ENCODE measurements around the gene OAF. TPM values are rescaled to one million over a fixed set of nuclear protein-coding genes. Genes with fewer than 3 reads are reported as not detected.
"Not testable (repeated sequence)": the region's sequence is repeated elsewhere in the genome, so short reads cannot be mapped to it uniquely, and the experiment has no call there.

The OAF gene
- total RNA-seq, 4 donors from 2014 or later = 30.0 to 100 (median 42.4) TPM

DNA sequence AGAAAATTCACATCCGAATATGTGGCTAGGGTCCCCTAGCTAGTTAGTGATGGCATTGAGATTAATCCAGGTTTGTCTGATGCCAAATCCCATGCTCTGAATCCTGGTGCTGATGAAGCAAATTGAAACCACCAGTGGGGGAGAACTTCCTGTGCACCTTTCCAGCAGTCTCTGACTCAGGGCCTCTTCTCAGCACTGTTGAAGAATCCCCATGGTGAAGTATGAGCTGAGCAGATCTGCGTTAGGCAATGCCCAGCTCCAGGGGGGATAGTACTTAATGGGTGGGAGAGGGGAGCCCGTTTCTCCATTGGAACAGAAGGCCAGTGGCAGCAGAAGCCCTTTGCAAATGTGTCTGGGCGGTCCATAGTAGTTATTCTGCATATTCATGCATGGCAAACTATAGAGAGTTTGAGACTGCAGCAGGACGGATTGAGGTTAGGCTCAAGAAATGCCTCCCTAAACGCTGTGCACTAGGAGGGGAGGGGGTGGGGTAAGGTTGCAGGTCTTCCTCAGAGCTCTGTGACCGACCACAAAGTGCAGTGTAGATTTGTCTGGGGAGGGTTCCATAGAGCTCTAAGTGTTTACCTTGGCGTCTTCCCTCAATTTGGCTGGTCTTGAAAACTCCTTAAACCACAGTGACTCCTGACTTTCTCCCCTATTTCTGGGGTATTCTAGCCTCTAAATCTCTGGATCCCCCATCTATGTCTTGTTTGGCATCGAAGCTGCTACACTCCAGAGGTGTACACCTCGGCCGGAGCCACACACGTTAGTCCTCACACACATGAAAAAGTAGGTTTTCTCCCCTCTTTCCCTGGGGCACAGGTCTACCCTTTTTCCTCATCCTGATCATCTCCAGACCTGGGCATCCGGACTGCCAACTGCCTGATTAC, 33.9 kb downstream of the OAF start:
- ATAC-seq = no peak
- peaks cover 72% of the 10 kb centered on the region for H3K27me3 ChIP-seq
- H3K27ac ChIP-seq = no peak overlapping the region
- H3K4me3 ChIP-seq = no peak overlapping the region
- H3K4me1 ChIP-seq = peaks cover 0 to 8% (median 4%) of the 10 kb centered on the region in 3 donors
- WGBS, 2 donors (ENCODE audit: low coverage in 1 of 2) = 58 to 64% methylated on average over 2 to 7 of the region's 13 CpGs
- H3K9me3 ChIP-seq = no peaks in the 10 kb centered on the region
- no peaks in the 10 kb centered on the region for H3K36me3 ChIP-seq
- TF ChIP-seq POLR2AphosphoS5 (IDR thresholded peaks at IDR 0.05) (no peak), EP300 (IDR thresholded peaks at IDR 0.05) (no peak), POLR2A (IDR thresholded peaks at IDR 0.05) (no peak)
- TF ChIP-seq, protein P1, sequence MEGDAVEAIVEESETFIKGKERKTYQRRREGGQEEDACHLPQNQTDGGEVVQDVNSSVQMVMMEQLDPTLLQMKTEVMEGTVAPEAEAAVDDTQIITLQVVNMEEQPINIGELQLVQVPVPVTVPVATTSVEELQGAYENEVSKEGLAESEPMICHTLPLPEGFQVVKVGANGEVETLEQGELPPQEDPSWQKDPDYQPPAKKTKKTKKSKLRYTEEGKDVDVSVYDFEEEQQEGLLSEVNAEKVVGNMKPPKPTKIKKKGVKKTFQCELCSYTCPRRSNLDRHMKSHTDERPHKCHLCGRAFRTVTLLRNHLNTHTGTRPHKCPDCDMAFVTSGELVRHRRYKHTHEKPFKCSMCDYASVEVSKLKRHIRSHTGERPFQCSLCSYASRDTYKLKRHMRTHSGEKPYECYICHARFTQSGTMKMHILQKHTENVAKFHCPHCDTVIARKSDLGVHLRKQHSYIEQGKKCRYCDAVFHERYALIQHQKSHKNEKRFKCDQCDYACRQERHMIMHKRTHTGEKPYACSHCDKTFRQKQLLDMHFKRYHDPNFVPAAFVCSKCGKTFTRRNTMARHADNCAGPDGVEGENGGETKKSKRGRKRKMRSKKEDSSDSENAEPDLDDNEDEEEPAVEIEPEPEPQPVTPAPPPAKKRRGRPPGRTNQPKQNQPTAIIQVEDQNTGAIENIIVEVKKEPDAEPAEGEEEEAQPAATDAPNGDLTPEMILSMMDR (IDR thresholded peaks at IDR 0.05) = no peak

DNA sequence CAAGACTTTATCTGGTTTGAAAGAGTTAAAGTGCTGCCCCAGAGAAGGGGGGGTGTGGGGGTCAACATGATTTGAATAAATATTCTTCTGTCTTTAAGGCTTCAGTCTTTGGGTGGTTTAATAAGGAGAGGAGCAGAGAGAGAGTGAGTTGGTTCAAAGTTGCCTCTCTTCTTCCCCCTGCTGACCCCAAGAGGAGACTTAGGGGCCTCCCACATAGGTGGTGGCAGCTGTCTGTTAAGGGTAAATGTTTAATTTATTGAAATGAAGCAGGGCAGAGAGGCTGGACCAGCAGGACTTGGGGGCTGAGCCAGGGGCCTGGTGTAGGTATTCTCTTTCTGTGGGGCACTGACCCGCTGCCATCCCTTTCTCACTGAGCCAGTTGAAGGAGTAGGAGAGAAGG, 34.6 kb downstream of the OAF start:
- TF ChIP-seq, protein P1 (IDR thresholded peaks at IDR 0.05) = no peak
- TF ChIP-seq EP300 (IDR thresholded peaks at IDR 0.05) (no peak), POLR2A (IDR thresholded peaks at IDR 0.05) (no peak), POLR2AphosphoS5 (IDR thresholded peaks at IDR 0.05) (no peak)
- H3K27ac ChIP-seq = no peak overlapping the region
- H3K36me3 ChIP-seq = no peaks in the 10 kb centered on the region
- no peak for ATAC-seq
- no peak overlapping the region for H3K4me3 ChIP-seq
- WGBS, 2 donors (ENCODE audit: low coverage in 1 of 2) = 80% methylated on average over 1 of the region's 1 CpG; no CpG with 5 or more reads in 1 of the 2 donors
- H3K27me3 ChIP-seq = peaks cover 72% of the 10 kb centered on the region
- peaks cover 0 to under 1% (median 0%) of the 10 kb centered on the region in 3 donors for H3K4me1 ChIP-seq
- H3K9me3 ChIP-seq = no peaks in the 10 kb centered on the region

DNA sequence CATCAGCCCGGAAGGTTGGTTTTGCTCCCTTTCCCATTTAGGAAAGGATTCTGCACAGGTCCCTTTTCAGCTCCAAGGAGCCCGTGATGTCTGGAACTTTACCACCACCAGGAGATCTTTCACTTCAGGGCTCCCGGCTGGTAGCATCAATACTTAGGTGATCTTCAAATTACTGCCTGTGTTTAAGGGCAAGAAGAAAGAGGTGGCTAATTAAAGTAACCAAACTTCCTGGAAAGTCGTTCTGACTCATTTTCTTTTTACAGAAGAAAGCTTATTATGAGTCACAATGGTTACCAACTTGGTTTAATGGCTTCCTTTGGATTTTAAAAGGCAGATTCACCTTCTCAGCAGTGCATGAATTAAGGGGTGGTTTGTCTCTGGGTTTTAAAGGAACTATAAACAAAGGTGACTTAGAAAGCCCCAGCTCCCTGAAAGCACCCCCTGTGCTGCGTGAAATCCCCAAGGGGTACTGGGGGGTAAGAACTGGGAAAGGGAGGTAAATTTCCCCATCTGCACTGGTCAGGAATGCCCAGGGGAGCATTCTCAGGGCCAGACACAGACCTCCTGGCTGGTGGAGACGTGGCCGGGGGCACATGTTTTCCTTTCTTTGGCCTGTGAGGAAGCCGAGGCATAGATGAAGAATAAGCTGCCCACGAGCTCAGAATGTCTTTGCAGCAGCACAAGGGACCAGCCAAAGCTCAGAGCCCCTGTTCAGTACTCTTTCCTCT, 37.9 kb downstream of the OAF start:
- TF ChIP-seq, protein P1 (IDR thresholded peaks at IDR 0.05) = no peak
- no peak for TF ChIP-seq EP300 (IDR thresholded peaks at IDR 0.05)
- Histone ChIP-seq H3K9me3 (no peaks in the 10 kb centered on the region), H3K27me3 (peaks cover 72% of the 10 kb centered on the region), H3K36me3 (no peaks in the 10 kb centered on the region), H3K4me1 (no peaks in the 10 kb centered on the region), H3K27ac (no peak overlapping the region), H3K4me3 (no peak overlapping the region)
- ATAC-seq = no peak
- 37 to 48% methylated on average over 6 to 9 of the region's 9 CpGs for WGBS, 2 donors (ENCODE audit: low coverage in 1 of 2)

DNA sequence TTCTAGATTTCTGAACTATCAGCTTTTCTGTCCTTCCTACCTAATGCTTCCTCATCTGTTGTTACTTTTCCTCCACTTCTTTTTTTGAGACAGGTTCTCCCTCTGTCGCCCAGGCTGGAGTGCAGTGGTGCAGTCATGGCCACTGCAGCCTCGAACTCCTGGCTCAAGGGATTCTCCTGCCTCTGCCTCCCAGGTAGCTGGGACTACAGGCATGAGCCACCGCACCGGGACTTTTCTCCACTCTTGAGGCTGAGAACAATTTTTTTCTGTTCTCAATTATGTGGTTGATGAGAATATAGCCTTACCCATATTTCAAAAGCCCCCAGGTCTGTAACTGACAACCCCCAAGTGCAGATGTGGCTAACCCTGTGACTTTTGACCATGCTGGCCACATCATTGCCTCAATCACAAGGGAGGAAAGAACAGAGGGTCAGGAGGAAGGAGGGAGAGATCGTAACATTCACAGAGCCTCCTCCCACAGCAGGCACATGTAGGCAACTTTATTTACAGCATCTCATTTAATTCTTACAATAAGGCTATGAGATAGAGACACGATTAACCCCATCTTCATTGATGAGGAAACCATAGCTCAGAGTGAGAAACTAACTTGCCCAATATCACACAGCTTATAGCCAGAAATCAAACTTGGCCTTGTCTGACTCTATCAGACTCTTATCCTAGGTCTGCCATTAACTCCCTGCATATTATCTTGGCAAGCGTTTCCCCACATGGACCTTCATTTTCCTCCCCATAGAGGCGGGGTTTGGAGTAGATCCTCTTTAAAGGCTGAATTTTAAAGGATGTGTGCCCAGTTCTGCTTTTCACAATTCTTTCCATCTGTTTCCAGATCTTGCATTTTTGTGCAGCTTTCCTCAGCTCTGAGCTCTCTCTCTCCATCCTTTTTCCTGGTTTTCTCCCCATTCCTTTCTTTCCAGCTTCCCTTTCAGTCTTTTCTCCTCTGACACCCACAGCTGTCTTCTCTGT, 38.7 kb downstream of the OAF start:
- no peak for TF ChIP-seq POLR2AphosphoS5 (IDR thresholded peaks at IDR 0.05)
- TF ChIP-seq, protein P1 (IDR thresholded peaks at IDR 0.05) = no peak
- TF ChIP-seq EP300 (IDR thresholded peaks at IDR 0.05) = no peak
- TF ChIP-seq POLR2A (IDR thresholded peaks at IDR 0.05) = no peak
- Histone ChIP-seq H3K36me3 (no peaks in the 10 kb centered on the region), H3K4me3 (no peak overlapping the region), H3K4me1 (no peaks in the 10 kb centered on the region), H3K27me3 (peaks cover 72% of the 10 kb centered on the region), H3K9me3 (no peaks in the 10 kb centered on the region), H3K27ac (no peak overlapping the region)
- ATAC-seq = no peak
- 81 to 85% methylated on average over 8 of the region's 8 CpGs for WGBS, 2 donors (ENCODE audit: low coverage in 1 of 2)

DNA sequence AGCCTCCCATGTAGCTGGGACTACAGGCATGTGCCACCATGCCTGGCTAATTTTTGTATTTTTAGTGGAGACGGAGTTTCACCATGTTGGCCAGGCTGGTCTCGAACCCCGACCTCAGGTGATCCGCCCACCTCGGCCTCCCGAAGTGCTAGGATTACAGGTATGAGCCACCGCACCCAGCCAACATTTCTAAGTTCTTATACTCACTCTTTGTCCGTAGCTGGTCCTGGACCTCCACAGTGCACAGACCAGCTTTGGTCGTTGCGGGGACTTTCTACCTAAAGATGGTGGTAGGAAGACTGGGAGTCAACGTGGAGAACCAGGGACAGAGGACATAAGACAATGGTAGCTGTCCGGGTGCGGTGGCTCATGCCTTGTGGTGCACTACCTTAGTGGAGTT, 42.5 kb downstream of the OAF start:
- not testable (repeated sequence) for ATAC-seq, H3K4me3 ChIP-seq, H3K36me3 ChIP-seq, H3K27ac ChIP-seq, H3K9me3 ChIP-seq, H3K4me1 ChIP-seq
- WGBS, 2 donors (ENCODE audit: low coverage in 1 of 2) = 90% methylated on average over 2 to 4 of the region's 13 CpGs
- peaks cover 98% of the 10 kb centered on the region for H3K27me3 ChIP-seq
